D721Med (cell line): ENCODE measurements around the gene CA12.

Experiments
- DNase-seq: peaks from one replicate; pipeline ENCODE4 v3.0.0; 2011; ENCODE audit warnings: low spot score; ENCODE audit not compliant: insufficient read length
- FAIRE-seq: peaks from 2 replicates; lab custom pipeline; 2011; peaks lifted over from hg19 to GRCh38; lab: Jason Lieb, UNC
- CTCF ChIP-seq: IDR thresholded peaks from 2 replicates; pipeline ENCODE4 v1.5.1; 2012; ENCODE audit warnings: mild to moderate bottlenecking, control low read depth; ENCODE audit not compliant: insufficient read depth; ENCODE audit errors: missing control alignments

CA12 gene

DNA sequence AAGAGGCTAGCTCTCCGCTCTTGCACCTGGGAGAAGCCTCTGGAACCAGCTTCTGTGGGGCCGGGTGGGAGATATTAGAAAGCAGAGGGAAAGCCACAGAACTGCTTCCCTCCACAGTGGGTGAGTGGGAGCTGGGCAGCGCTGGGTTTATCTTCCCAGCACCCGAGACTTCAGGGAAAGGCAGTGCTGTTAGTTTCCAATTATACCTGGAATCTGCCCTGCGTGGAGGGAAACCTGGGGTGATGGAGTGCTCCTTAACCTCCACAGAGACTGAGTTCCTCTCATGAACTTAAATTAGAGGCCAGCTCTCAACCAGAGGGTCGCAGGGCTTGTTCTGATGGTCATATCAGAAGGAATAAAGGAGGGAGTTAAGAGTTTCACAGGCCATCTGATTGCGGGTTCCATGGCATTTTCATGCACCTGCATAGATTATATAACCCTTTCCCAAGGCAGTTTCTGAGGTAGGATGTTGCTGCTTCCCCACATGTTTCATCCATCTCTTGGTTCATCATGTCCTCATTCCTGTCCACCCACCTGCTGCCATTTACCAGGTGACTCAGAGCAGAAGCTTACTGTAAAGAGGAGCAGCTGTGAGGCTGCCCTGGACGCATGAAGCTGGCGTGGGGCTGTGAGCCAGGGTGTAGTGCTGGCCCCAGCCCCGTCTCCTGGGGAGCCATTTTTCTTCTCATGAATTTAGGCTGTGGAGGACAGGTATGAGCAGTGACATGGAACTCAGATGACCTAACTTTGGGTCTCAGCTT, 42.5 kb downstream of the CA12 start:
- FAIRE-seq, result no peak
- no peak for TF ChIP-seq CTCF
- no peak for DNase-seq

DNA sequence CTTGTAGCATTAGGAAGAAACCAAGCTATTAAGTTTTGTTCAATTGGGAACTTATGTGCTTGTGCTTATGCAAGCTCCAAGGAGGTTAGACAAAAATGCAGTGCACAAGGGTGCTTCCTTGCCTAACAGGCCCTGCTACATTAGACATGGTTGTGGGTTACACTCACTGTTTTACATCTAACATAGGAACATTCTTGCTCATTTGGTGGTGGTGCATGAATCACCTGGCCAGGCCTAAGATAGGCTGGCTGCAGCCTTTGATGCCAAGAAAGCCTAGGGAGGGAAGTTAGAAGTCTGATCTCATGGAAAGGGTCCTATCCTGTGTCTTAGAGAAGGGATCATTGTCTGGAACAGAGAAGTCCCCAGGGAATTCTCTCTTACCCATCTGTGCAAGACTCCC, 43.5 kb downstream of the CA12 start:
- DNase-seq (no peak), FAIRE-seq (no peak)
- TF ChIP-seq CTCF, result no peak

DNA sequence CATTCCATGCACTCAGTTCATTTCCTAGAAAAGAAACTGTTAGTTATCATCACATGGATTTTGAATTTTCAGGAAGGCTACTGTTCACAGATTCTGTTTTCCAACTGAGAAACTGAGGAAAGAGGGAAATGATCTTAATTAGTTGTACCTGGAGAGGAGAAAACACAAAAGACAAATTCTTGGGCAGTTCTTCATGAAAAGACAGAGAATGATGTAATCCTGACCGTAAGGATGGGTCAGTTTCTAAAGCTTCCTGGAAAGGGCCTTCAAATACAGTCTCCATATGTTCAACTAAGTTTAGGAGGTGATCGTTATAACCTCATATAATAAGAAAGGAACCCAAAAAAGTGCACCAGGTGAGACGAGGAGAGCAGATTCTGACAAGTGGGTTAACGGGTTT, 44.6 kb downstream of the CA12 start:
- DNase-seq (no peak), FAIRE-seq (no peak)
- TF ChIP-seq CTCF, result no peak

- no peak for TF ChIP-seq CTCF
- no peak for FAIRE-seq
- DNase-seq, result no peak
Measured at GRCh38 chr15:63335543-63336240, 46.0 kb downstream of the CA12 start.

- FAIRE-seq (no peak), DNase-seq (no peak)
- TF ChIP-seq CTCF, result no peak
Measured at GRCh38 chr15:63334821-63335220, 46.8 kb downstream of the CA12 start.

DNA sequence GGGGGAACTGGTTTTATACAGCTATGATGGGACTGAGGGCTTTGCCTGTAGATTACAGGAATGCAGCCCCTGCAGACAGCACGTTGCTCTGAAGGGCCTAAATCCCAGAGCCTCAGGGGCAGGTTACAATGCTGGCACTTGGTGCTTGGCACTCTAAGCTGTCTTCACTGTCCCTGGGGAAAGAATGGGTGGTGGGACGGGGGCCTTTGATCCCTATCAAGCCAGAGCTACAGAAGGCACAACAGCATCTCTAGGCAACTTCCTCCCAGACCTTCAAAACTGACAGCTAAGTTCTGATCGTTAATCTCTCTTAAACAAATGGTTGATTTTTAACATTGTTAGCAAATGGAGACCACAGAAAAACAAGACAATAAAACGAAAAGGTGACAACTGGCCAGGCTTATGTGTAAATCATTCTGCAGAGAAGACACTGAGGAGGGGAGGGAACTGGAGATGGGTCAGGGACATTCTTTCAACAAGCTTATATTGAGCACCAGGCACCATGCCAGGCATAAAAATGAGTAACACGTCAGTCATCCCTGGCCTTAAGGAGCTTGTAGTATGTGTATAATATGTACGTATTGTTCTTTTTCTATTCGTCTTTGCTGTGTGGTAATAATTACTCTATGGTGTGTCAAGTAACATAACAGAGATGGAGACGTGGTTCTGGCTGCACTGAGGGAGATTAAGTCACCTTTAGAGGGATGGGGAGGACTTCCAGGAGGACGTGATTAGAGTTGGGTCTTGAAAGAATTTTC, 49.1 kb downstream of the CA12 start:
- no peak for DNase-seq
- no peak for FAIRE-seq
- no peak for TF ChIP-seq CTCF
